ENCODE measurements around the gene SAMD13.

The SAMD13 gene

GRCh38 chr1:84347271-84347931 is 45.9 kb downstream of the SAMD13 start:
- Mint-ChIP-seq H3K36me3 (ENCODE audit: low read depth) (peaks cover 1% of the 10 kb centered on the region), H3K27me3 (ENCODE audit: low read depth) (no peaks in the 10 kb centered on the region), H3K4me1 (ENCODE audit: low read depth) (no peaks in the 10 kb centered on the region), H3K27ac (no peak overlapping the region), H3K4me3 (no peak overlapping the region), H3K9me3 (no peaks in the 10 kb centered on the region)

GRCh38 chr1:84347932-84348555 is 46.5 kb downstream of the SAMD13 start:
- no peaks in the 10 kb centered on the region for H3K4me1 Mint-ChIP-seq (ENCODE audit: low read depth)
- H3K36me3 Mint-ChIP-seq (ENCODE audit: low read depth): peaks cover 1% of the 10 kb centered on the region
- no peaks in the 10 kb centered on the region for H3K9me3 Mint-ChIP-seq
- H3K4me3 Mint-ChIP-seq: no peak overlapping the region
- H3K27ac Mint-ChIP-seq: no peak overlapping the region
- H3K27me3 Mint-ChIP-seq (ENCODE audit: low read depth): no peaks in the 10 kb centered on the region

GRCh38 chr1:84348759-84349158 is 47.3 kb downstream of the SAMD13 start:
- no peaks in the 10 kb centered on the region for H3K27me3 Mint-ChIP-seq (ENCODE audit: low read depth)
- H3K27ac Mint-ChIP-seq: no peak overlapping the region
- H3K9me3 Mint-ChIP-seq: no peaks in the 10 kb centered on the region
- H3K4me3 Mint-ChIP-seq: no peak overlapping the region
- H3K36me3 Mint-ChIP-seq (ENCODE audit: low read depth): peaks cover 1% of the 10 kb centered on the region
- H3K4me1 Mint-ChIP-seq (ENCODE audit: low read depth): no peaks in the 10 kb centered on the region

GRCh38 chr1:84350104-84350503 is 48.6 kb downstream of the SAMD13 start:
- H3K4me1 Mint-ChIP-seq (ENCODE audit: low read depth): no peaks in the 10 kb centered on the region
- H3K4me3 Mint-ChIP-seq: no peak overlapping the region
- H3K27me3 Mint-ChIP-seq (ENCODE audit: low read depth): no peaks in the 10 kb centered on the region
- H3K27ac Mint-ChIP-seq: no peak overlapping the region
- H3K36me3 Mint-ChIP-seq (ENCODE audit: low read depth): peaks cover 1% of the 10 kb centered on the region
- no peaks in the 10 kb centered on the region for H3K9me3 Mint-ChIP-seq

GRCh38 chr1:84350550-84350949 is 49.0 kb downstream of the SAMD13 start:
- H3K4me3 Mint-ChIP-seq: no peak overlapping the region

GRCh38 chr1:84352298-84353106 is 51.0 kb downstream of the SAMD13 start:
- Mint-ChIP-seq H3K27me3 (ENCODE audit: low read depth) (no peaks in the 10 kb centered on the region), H3K4me1 (ENCODE audit: low read depth) (no peaks in the 10 kb centered on the region), H3K36me3 (ENCODE audit: low read depth) (peaks cover 1% of the 10 kb centered on the region), H3K9me3 (no peaks in the 10 kb centered on the region), H3K27ac (no peak overlapping the region), H3K4me3 (no peak overlapping the region)

More at GRCh38 chr1:84350550-84350949, 49.0 kb downstream of the SAMD13 start:
- H3K27ac Mint-ChIP-seq: no peak overlapping the region
- no peaks in the 10 kb centered on the region for H3K9me3 Mint-ChIP-seq
- H3K36me3 Mint-ChIP-seq (ENCODE audit: low read depth): peaks cover 1% of the 10 kb centered on the region
- H3K4me1 Mint-ChIP-seq (ENCODE audit: low read depth): no peaks in the 10 kb centered on the region
- H3K27me3 Mint-ChIP-seq (ENCODE audit: low read depth): no peaks in the 10 kb centered on the region

- no peak overlapping the region for H3K4me3 Mint-ChIP-seq
- H3K36me3 Mint-ChIP-seq (ENCODE audit: low read depth): peaks cover 1% of the 10 kb centered on the region
- H3K27me3 Mint-ChIP-seq (ENCODE audit: low read depth): no peaks in the 10 kb centered on the region
- peaks cover 4% of the 10 kb centered on the region for H3K9me3 Mint-ChIP-seq
- no peaks in the 10 kb centered on the region for H3K4me1 Mint-ChIP-seq (ENCODE audit: low read depth)
- H3K27ac Mint-ChIP-seq: no peak overlapping the region
These were observed 52.2 kb downstream of the SAMD13 start for GRCh38 chr1:84353695-84354094.

GRCh38 chr1:84355556-84355955 is 54.0 kb downstream of the SAMD13 start:
- no peaks in the 10 kb centered on the region for H3K27me3 Mint-ChIP-seq (ENCODE audit: low read depth)
- H3K4me3 Mint-ChIP-seq: no peak overlapping the region
- no peak overlapping the region for H3K27ac Mint-ChIP-seq
- H3K36me3 Mint-ChIP-seq (ENCODE audit: low read depth): peaks cover 1% of the 10 kb centered on the region
- peaks cover 4% of the 10 kb centered on the region for H3K9me3 Mint-ChIP-seq
- no peaks in the 10 kb centered on the region for H3K4me1 Mint-ChIP-seq (ENCODE audit: low read depth)

- H3K4me3 Mint-ChIP-seq: no peak overlapping the region
- H3K27ac Mint-ChIP-seq: no peak overlapping the region
- H3K9me3 Mint-ChIP-seq: peaks cover 4% of the 10 kb centered on the region
- no peaks in the 10 kb centered on the region for H3K4me1 Mint-ChIP-seq (ENCODE audit: low read depth)
- H3K27me3 Mint-ChIP-seq (ENCODE audit: low read depth): no peaks in the 10 kb centered on the region
- H3K36me3 Mint-ChIP-seq (ENCODE audit: low read depth): no peaks in the 10 kb centered on the region
These were observed 55.4 kb downstream of the SAMD13 start for GRCh38 chr1:84356881-84357280.

- Mint-ChIP-seq H3K4me1 (ENCODE audit: low read depth) (no peaks in the 10 kb centered on the region), H3K27me3 (ENCODE audit: low read depth) (no peaks in the 10 kb centered on the region), H3K9me3 (peaks cover 4% of the 10 kb centered on the region), H3K36me3 (ENCODE audit: low read depth) (no peaks in the 10 kb centered on the region), H3K27ac (no peak overlapping the region), H3K4me3 (no peak overlapping the region)
These were observed 57.2 kb downstream of the SAMD13 start for GRCh38 chr1:84358695-84359094.

GRCh38 chr1:84360316-84360715 is 58.8 kb downstream of the SAMD13 start:
- Mint-ChIP-seq H3K27me3 (ENCODE audit: low read depth) (no peaks in the 10 kb centered on the region), H3K4me3 (no peak overlapping the region), H3K9me3 (peaks cover 4% of the 10 kb centered on the region), H3K4me1 (ENCODE audit: low read depth) (no peaks in the 10 kb centered on the region), H3K27ac (no peak overlapping the region), H3K36me3 (ENCODE audit: low read depth) (no peaks in the 10 kb centered on the region)

- Mint-ChIP-seq H3K4me3 (no peak overlapping the region), H3K4me1 (ENCODE audit: low read depth) (peaks cover 2% of the 10 kb centered on the region)
These were observed 60.3 kb downstream of the SAMD13 start for GRCh38 chr1:84361796-84362195.

GRCh38 chr1:84363019-84363418 is 61.5 kb downstream of the SAMD13 start:
- peaks cover under 1% of the 10 kb centered on the region for H3K9me3 Mint-ChIP-seq
- peaks cover 2% of the 10 kb centered on the region for H3K4me1 Mint-ChIP-seq (ENCODE audit: low read depth)
- H3K4me3 Mint-ChIP-seq: no peak overlapping the region
- no peak overlapping the region for H3K27ac Mint-ChIP-seq
- no peaks in the 10 kb centered on the region for H3K27me3 Mint-ChIP-seq (ENCODE audit: low read depth)
- H3K36me3 Mint-ChIP-seq (ENCODE audit: low read depth): no peaks in the 10 kb centered on the region

More at GRCh38 chr1:84361796-84362195, 60.3 kb downstream of the SAMD13 start:
- Mint-ChIP-seq H3K36me3 (ENCODE audit: low read depth) (no peaks in the 10 kb centered on the region), H3K27me3 (ENCODE audit: low read depth) (no peaks in the 10 kb centered on the region), H3K27ac (no peak overlapping the region), H3K9me3 (peaks cover 4% of the 10 kb centered on the region)

GRCh38 chr1:84363622-84364021 is 62.1 kb downstream of the SAMD13 start:
- Mint-ChIP-seq H3K36me3 (ENCODE audit: low read depth) (no peaks in the 10 kb centered on the region), H3K4me1 (ENCODE audit: low read depth) (peaks cover 2% of the 10 kb centered on the region), H3K27me3 (ENCODE audit: low read depth) (no peaks in the 10 kb centered on the region), H3K4me3 (no peak overlapping the region), H3K27ac (no peak overlapping the region), H3K9me3 (no peaks in the 10 kb centered on the region)
